ENCODE data around the gene NANOGP8. TPM values are rescaled to one million over a fixed set of nuclear protein-coding genes. Genes with fewer than 3 reads are reported as not detected.

The NANOGP8 gene, protein sequence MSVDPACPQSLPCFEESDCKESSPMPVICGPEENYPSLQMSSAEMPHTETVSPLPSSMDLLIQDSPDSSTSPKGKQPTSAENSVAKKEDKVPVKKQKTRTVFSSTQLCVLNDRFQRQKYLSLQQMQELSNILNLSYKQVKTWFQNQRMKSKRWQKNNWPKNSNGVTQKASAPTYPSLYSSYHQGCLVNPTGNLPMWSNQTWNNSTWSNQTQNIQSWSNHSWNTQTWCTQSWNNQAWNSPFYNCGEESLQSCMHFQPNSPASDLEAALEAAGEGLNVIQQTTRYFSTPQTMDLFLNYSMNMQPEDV
- total RNA-seq, result not detected in 2 replicates

DNA sequence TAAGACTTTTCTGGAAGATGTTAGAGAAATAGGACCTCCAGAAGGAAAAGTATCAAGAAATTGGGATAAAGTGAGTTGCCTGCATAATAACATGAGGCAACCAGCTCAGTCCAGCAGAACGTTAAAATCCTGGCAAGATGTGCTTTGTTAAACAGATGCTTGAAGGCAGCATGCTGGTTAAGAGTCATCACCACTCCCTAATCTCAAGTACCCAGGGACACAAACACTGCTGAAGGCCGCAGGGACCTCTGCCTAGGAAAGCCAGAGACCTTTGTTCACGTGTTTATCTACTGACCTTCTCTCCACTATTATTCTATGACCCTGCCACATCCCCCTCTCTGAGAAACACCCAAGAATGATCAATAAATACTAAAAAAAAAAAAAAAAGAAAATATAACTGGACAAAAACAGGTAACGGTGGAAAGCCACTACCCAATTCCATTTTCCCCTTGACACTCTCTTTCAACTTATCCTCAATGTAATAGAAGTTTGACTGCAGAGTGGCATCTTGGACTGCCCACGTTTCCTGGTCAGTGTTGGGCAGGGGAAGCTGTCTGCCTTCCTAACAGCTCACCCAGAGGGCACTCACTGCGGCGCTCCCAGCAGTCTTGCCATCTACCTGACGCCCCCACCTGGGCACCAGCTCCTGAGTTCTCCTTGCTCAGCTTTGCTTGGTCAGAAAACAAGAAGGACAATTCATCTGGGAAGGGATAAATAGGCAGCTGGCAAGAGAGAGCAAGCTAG lies at the start of gene NANOGP8:
TSS of gene NANOGP8 (minus strand) at position 120 of the 744 bp plus-strand sequence. CDS start 185 bp downstream, outside the sequence.

Other genes with a start within 250 kb of the NANOGP8 start
- gene AQR, start 115.6 kb downstream of the NANOGP8 start, total RNA-seq, result 19.9 and 22.0 TPM in 2 replicates
- gene ZNF770, start 97.0 kb downstream of the NANOGP8 start, total RNA-seq, result 19.4 and 28.3 TPM in 2 replicates